ENCODE results near the gene AGBL4. TPM values are rescaled to one million over a fixed set of nuclear protein-coding genes. Genes with fewer than 3 reads are reported as not detected.

The AGBL4 gene
- total RNA-seq (1 to 10 TPM in 2 of 9 donors, under 1 TPM in 6, not detected in 1; 0.40 to 1.4 (median 0.54) TPM), polyA plus RNA-seq (not detected)
- long read RNA-seq, donor 1, partial matches to known transcripts: 0 of 1 reads
- long read RNA-seq, donor 1, other reads (novel, unspliced or antisense): 1 of 1 reads
- long read RNA-seq, donor 2, partial matches to known transcripts: 0 of 1 reads
- long read RNA-seq, donor 2, other reads (novel, unspliced or antisense): 1 of 1 reads
- long read RNA-seq, donor 3, partial matches to known transcripts: 0 of 1 reads
- long read RNA-seq, donor 3, other reads (novel, unspliced or antisense): 1 of 1 reads

DNA sequence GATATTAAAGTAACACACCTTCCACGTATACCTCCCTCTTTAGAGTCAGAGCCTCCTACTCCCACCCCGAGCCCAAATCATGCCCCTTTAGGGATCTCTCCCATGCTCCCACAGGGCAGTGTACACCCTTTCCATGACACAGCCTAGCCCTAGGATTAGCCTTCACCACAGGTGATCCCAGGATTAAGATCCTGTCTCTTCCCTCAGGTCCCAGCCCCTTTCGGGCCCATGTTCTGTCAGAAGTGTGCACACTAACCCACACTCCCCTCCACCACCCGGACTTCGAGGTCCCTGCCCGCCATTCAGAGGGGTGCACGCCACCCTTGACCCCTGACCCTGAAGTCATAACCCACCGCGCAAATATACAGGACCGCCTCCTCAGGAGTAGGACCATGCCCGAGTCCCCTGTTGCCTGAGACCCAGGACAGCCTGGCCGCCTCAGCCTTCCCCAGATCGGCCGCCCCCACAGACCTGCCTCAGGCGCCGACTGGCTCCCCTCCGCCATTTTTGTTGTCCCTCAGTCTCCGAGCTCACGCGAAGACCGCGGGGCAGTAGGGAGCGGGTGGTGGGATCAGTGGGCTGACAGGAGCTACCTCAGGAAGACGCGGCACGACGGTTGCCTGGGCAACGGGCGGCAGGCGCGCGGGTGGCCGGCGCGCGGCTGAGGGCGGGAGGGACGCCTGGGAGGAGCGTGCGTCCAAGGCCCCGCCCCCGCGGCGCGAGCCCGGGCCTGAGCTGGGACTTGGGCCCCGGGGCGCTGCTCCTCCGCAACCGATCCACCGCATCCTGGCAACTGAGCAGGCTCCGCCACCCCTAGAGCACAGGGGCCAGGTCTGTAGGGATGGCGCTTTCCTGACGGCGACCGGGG lies at the start of gene AGBL4:
TSS of gene AGBL4 (minus strand) at position 663 of the 868 bp plus-strand sequence.
- intact Hi-C loops (cut with DNase I): loop anchor here in 1 of 10 donors (2.0 kb wide), 1 partner anchor 49 kb away; no protein-coding TSS in a partner anchor
- Histone ChIP-seq H3K4me1 (peaks cover 0 to 12% (median 0%) of the 10 kb centered on the region in 12 donors), H3K27ac (peak within 1 kb of the TSS in 1 of 12 donors; percentile 29), H3K9me3 (no peaks in the 10 kb centered on the region), H3K4me3 (peak within 1 kb of the TSS; percentile 37 to 67 (median 54)), H3K36me3 (no peaks in the 10 kb centered on the region), H3K27me3 (peaks cover 0 to 22% (median 7%) of the 10 kb centered on the region in 9 donors)
- ATAC-seq: peak; percentile 32 to 99 (median 90)
- no peak for TF ChIP-seq POLR2A (IDR thresholded peaks at IDR 0.05)
- TF ChIP-seq, protein P1, sequence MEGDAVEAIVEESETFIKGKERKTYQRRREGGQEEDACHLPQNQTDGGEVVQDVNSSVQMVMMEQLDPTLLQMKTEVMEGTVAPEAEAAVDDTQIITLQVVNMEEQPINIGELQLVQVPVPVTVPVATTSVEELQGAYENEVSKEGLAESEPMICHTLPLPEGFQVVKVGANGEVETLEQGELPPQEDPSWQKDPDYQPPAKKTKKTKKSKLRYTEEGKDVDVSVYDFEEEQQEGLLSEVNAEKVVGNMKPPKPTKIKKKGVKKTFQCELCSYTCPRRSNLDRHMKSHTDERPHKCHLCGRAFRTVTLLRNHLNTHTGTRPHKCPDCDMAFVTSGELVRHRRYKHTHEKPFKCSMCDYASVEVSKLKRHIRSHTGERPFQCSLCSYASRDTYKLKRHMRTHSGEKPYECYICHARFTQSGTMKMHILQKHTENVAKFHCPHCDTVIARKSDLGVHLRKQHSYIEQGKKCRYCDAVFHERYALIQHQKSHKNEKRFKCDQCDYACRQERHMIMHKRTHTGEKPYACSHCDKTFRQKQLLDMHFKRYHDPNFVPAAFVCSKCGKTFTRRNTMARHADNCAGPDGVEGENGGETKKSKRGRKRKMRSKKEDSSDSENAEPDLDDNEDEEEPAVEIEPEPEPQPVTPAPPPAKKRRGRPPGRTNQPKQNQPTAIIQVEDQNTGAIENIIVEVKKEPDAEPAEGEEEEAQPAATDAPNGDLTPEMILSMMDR (IDR thresholded peaks at IDR 0.05): no peak
- 7 to 14% (median 10%) methylated on average over 23 to 56 of the region's 56 CpGs for WGBS, 4 donors
- peak; percentile 23 to 78 (median 52) for DNase-seq

- Histone ChIP-seq H3K27ac (no peak overlapping the region), H3K4me1 (peaks cover 0 to 3% (median 0%) of the 10 kb centered on the region in 12 donors), H3K27me3 (no peaks in the 10 kb centered on the region), H3K9me3 (no peaks in the 10 kb centered on the region), H3K4me3 (no peak overlapping the region), H3K36me3 (no peaks in the 10 kb centered on the region)
- TF ChIP-seq, protein P1 (IDR thresholded peaks at IDR 0.05): no peak
- intact Hi-C loops (cut with DNase I): loop anchor here in 1 of 10 donors (10.0 kb wide), 1 partner anchor 1472 kb away; no protein-coding TSS in a partner anchor
- no peak for DNase-seq
- 19 to 24% (median 20%) methylated on average over 1 of the region's 1 CpG for WGBS, 4 donors
- ATAC-seq: peak in 1 of 4 donors; percentile 61
These were observed 43.1 kb upstream of the AGBL4 start for GRCh38 chr1:50066806-50067205.

GRCh38 chr1:50060279-50060678 lies 36.5 kb upstream of the AGBL4 start:
- WGBS, 4 donors: 45 to 61% (median 50%) methylated on average over 3 of the region's 3 CpGs
- DNase-seq (no peak), ATAC-seq (no peak)
- Histone ChIP-seq H3K27ac (no peak overlapping the region), H3K27me3 (no peaks in the 10 kb centered on the region), H3K36me3 (no peaks in the 10 kb centered on the region), H3K4me1 (no peaks in the 10 kb centered on the region), H3K9me3 (no peaks in the 10 kb centered on the region), H3K4me3 (no peak overlapping the region)
- intact Hi-C loops (cut with DNase I): loop anchor here in 1 of 10 donors (10.0 kb wide), 1 partner anchor 1465 kb away; no protein-coding TSS in a partner anchor
- TF ChIP-seq, protein P1 (IDR thresholded peaks at IDR 0.05): no peak
- no peak for TF ChIP-seq POLR2A (IDR thresholded peaks at IDR 0.05)

- no peaks in the 10 kb centered on the region for H3K36me3 ChIP-seq
- H3K27ac ChIP-seq: no peak overlapping the region
- no peak for ATAC-seq
- TF ChIP-seq POLR2A (IDR thresholded peaks at IDR 0.05): no peak
- TF ChIP-seq, protein P1 (IDR thresholded peaks at IDR 0.05): no peak
- no peak overlapping the region for H3K4me3 ChIP-seq
- no peak for DNase-seq
- 37 to 51% (median 44%) methylated on average over 2 of the region's 2 CpGs for WGBS, 4 donors
- H3K27me3 ChIP-seq: peaks cover 4 to 52% (median 26%) of the 10 kb centered on the region in 9 donors
- no peaks in the 10 kb centered on the region for H3K9me3 ChIP-seq
- intact Hi-C loops (cut with DNase I): no loop called here
- peaks cover 0 to 7% (median 0%) of the 10 kb centered on the region in 12 donors for H3K4me1 ChIP-seq
These were observed 25.0 kb upstream of the AGBL4 start for GRCh38 chr1:50048791-50049190.

All from heart left ventricle (tissue), 16 donors.